K562 (cell line): ENCODE measurements around the gene AGR3. TPM values are rescaled to one million over a fixed set of nuclear protein-coding genes. Genes with fewer than 3 reads are reported as not detected.

Experiments used
- ATAC-seq: fragments of 200-7000 bp; cut with Tn5 transposase; 3 replicates; pipeline ENCODE4 v1.9.1; 2020; ENCODE audit warnings: moderate library complexity
- BruUV-seq: library from RNA; stranded (reverse); fragments of 400-500 nt; replicated peaks from 2 replicates; lab custom pipeline; 2021; lab: Mats Ljungman, UMichigan
- CTCF ChIA-PET: fragments of 300-600 bp; formaldehyde crosslinking; extraction: SDS; loops from one replicate; lab custom pipeline; 2021; ENCODE audit warnings: low intra/inter-chr PET ratio; lab: Yijun Ruan, JAX
- POLR2A ChIA-PET: fragments of 300-600, 350-650 bp; sonication (Branson Sonifier 250); formaldehyde crosslinking; extraction: SDS; loops from one replicate; lab custom pipeline; 2021; ENCODE audit warnings: antibody characterized with exemption, inconsistent platforms; lab: Yijun Ruan, JAX
- DNase-seq, 4 experiments: peaks; one replicate each; pipeline versions ENCODE4 v3.0.0 to v3.0.0-alpha.2; 2011 to 2018; ENCODE audit warnings: low spot score in 3 of 4, mixed read lengths in 3 of 4; ENCODE audit errors: extremely low read depth in 1 of 4
- FAIRE-seq: peaks from 2 replicates; lab custom pipeline; 2011; peaks lifted over from hg19 to GRCh38; lab: Jason Lieb, UNC
- H2AFZ ChIP-seq: 2 replicates; pipeline ENCODE4 v1.6.0; 2011; ENCODE audit warnings: low read depth, low read length, control low read depth, inconsistent platforms
- H3K27ac ChIP-seq: fragments of 200-600 bp; 3 replicates; pipeline ENCODE4 v1.8.0; 2011; ENCODE audit warnings: low read depth, mild to moderate bottlenecking, control low read depth, inconsistent platforms, low read length, moderate library complexity, mixed read lengths; ENCODE audit errors: extremely low read depth
- H3K27me3 ChIP-seq, 2 experiments: fragments of 300-600 bp in 1 of 2; 2 replicates in 1 of 2; 3 replicates in 1 of 2; pipeline versions ENCODE4 v1.6.0 to v1.8.0; 2011; ENCODE audit warnings: inconsistent platforms in 2 of 2, low read length in 2 of 2, mild to moderate bottlenecking in 1 of 2, mixed read lengths in 1 of 2, moderate library complexity in 1 of 2; ENCODE audit not compliant: control insufficient read depth in 2 of 2, insufficient read depth in 2 of 2
- H3K36me3 ChIP-seq: fragments of 300-600 bp; 3 replicates; pipeline ENCODE4 v1.8.0; 2011; ENCODE audit warnings: mild to moderate bottlenecking, low read length, inconsistent platforms; ENCODE audit not compliant: control insufficient read depth, insufficient read depth
- H3K4me1 ChIP-seq, 2 experiments: fragments of 200-600 bp in 1 of 2; replicated peaks in 1 of 2; 2 replicates in 1 of 2; 3 replicates in 1 of 2; pipeline versions ENCODE4 v1.5.1 to v1.8.0; 2011; ENCODE audit warnings: inconsistent platforms in 2 of 2, low read length in 2 of 2, mild to moderate bottlenecking in 1 of 2, mixed read lengths in 1 of 2, moderate library complexity in 1 of 2; ENCODE audit not compliant: control insufficient read depth in 2 of 2, insufficient read depth in 2 of 2
- H3K4me2 ChIP-seq: 2 replicates; pipeline ENCODE4 v1.6.1; 2011; ENCODE audit warnings: low read length, control low read depth, inconsistent platforms, mixed read lengths; ENCODE audit not compliant: insufficient read depth
- H3K4me3 ChIP-seq: fragments of 200-600 bp; sonication (generic), shearing (Covaris generic); 2 replicates; pipeline ENCODE4 v1.5.1; 2016; ENCODE audit warnings: control low read depth, inconsistent platforms
- H3K79me2 ChIP-seq: fragments of 200-600 bp; 3 replicates; pipeline ENCODE4 v1.8.0; 2011; ENCODE audit warnings: low read length, inconsistent platforms; ENCODE audit not compliant: control insufficient read depth, insufficient read depth
- H3K9ac ChIP-seq, 2 experiments: 2 replicates each; pipeline versions ENCODE4 v1.6.0 to v1.6.1; 2011; ENCODE audit warnings: low read depth in 2 of 2, low read length in 2 of 2, control low read depth in 1 of 2, inconsistent platforms in 1 of 2, mild to moderate bottlenecking in 1 of 2, mixed read lengths in 1 of 2; ENCODE audit not compliant: insufficient read depth in 1 of 2
- H3K9me1 ChIP-seq: one replicate; pipeline ENCODE4 v1.6.0; 2011; ENCODE audit warnings: inconsistent platforms, mild to moderate bottlenecking, low read length, moderate library complexity; ENCODE audit not compliant: control insufficient read depth, insufficient read depth
- H3K9me3 ChIP-seq: replicated peaks from 2 replicates; pipeline ENCODE4 v1.5.1; 2011; ENCODE audit warnings: low read depth, low read length, inconsistent platforms; ENCODE audit not compliant: control insufficient read depth, insufficient read depth
- H4K20me1 ChIP-seq: replicated peaks from 2 replicates; pipeline ENCODE4 v1.6.1; 2011; ENCODE audit warnings: low read length, inconsistent platforms, mixed read lengths; ENCODE audit not compliant: control insufficient read depth, insufficient read depth
- KAT7 ChIP-seq: sonication (generic); formaldehyde crosslinking; IDR thresholded peaks from 2 replicates; pipeline ENCODE4 v1.8.0; 2022; ENCODE audit warnings: missing genetic modification reagents, mild to moderate bottlenecking, borderline replicate concordance
- WGBS: fragments of 100-300 bp; shearing (Covaris generic); methylation state at CpG from one replicate; pipeline ENCODE4 v1.1.6; 2016; ENCODE audit warnings: low coverage, mixed read lengths; ENCODE audit not compliant: insufficient coverage; ENCODE audit errors: missing lambda C conversion rate; 5-methylcytosine and 5-hydroxymethylcytosine counted together
- in situ Hi-C: fragments of 300-500 bp; cut with MboI; formaldehyde crosslinking; loops from 4 replicates; pipeline ENCODE4 v1.15.0; 2018; ENCODE audit warnings: inconsistent platforms, mixed read lengths
- intact Hi-C: fragments of 100-400 bp; cut with micrococcal nuclease; formaldehyde crosslinking; loops from 2 replicates; pipeline ENCODE4 v1.14.2; 2022
- polyA plus RNA-seq, 8 experiments: library from polyadenylated mRNA; depleted of rRNA in 4 of 8; stranded (reverse) in 5 of 8; unstranded in 3 of 8; fragments of >200 nt; fragmentation: Nextera tagmentation in 2 of 8; fragmentation: Illumina TruSeq in 1 of 8; extraction: Ambion mirVana in 2 of 8; extraction: Trizol in 1 of 8; gene quantifications; 2 replicates each; pipeline versions ENCODE4 v1.2.1 to v1.2.3, GENCODE V29; 2011 to 2014; ENCODE audit warnings: inconsistent platforms in 1 of 8, missing spikeins in 1 of 8
- total RNA-seq, 7 experiments: library from RNA; depleted of rRNA in 6 of 7; stranded (reverse); fragments of >200 nt in 6 of 7; fragmentation: Illumina TruSeq in 2 of 7; extraction: Trizol in 2 of 7; gene quantifications; 2 replicates each; pipeline versions ENCODE4 v1.2.1 to v1.2.3, GENCODE V29; 2011 to 2021; ENCODE audit warnings: low replicate concordance in 1 of 7
- TF ChIP-seq, protein P1 (sequence below): fragments of 250-450 bp; sonication (Bioruptor Pico); IDR thresholded peaks from 2 replicates; pipeline ENCODE4 v1.5.0; 2020; ENCODE audit warnings: mild to moderate bottlenecking, borderline replicate concordance
- TF ChIP-seq, protein P2 (sequence below), 2 experiments: fragments of 250-450 bp in 1 of 2; fragments of 450-650 bp in 1 of 2; sonication (Bioruptor Pico) in 1 of 2; IDR thresholded peaks; 2 replicates each; pipeline versions ENCODE4 v1.6.1 to v1.8.0; 2016 to 2021; ENCODE audit warnings: mild to moderate bottlenecking in 2 of 2, moderate library complexity in 2 of 2, missing compliant biosample characterization in 1 of 2, missing genetic modification characterization in 1 of 2

AGR3 gene
- total and polyA plus RNA-seq, 9 of the 15 experiments (the other 6 are each of a cell fraction or from before 2014, with no cell fraction given): not detected

DNA sequence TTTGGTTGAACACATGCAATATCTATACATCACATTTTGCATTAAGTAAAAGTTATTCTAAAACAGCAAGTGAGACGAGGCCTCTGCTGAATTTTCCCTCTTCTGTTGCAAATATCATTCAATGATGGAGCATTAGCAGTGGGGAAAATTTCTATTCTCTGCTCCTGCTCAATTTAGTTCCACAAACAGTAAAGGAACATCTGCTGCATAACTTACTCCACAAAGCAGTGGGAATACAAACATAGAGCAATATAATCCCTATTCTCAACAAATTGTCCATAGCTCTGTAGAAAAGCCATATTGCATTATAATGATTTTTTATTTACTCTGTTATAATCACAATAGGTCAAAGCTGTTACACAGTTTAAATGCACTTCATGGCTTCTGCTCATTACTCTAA lies 5.9 kb downstream of the AGR3 start:
- FAIRE-seq (no peak), DNase-seq (no peak), ATAC-seq (no peak)
- no TSS peak for BruUV-seq
- no peaks in the 10 kb centered on the region for H3K79me2 ChIP-seq
- in situ Hi-C loops: no loop called here
- H3K36me3 ChIP-seq: no peaks in the 10 kb centered on the region
- POLR2A ChIA-PET: no interaction called here
- TF ChIP-seq, protein P1, sequence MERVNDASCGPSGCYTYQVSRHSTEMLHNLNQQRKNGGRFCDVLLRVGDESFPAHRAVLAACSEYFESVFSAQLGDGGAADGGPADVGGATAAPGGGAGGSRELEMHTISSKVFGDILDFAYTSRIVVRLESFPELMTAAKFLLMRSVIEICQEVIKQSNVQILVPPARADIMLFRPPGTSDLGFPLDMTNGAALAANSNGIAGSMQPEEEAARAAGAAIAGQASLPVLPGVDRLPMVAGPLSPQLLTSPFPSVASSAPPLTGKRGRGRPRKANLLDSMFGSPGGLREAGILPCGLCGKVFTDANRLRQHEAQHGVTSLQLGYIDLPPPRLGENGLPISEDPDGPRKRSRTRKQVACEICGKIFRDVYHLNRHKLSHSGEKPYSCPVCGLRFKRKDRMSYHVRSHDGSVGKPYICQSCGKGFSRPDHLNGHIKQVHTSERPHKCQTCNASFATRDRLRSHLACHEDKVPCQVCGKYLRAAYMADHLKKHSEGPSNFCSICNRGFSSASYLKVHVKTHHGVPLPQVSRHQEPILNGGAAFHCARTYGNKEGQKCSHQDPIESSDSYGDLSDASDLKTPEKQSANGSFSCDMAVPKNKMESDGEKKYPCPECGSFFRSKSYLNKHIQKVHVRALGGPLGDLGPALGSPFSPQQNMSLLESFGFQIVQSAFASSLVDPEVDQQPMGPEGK (CRISPR knock-in tag): no peak
- no peak for TF ChIP-seq KAT7 (CRISPR knock-in tag)
- TF ChIP-seq, protein P2, sequence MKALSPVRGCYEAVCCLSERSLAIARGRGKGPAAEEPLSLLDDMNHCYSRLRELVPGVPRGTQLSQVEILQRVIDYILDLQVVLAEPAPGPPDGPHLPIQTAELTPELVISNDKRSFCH (CRISPR knock-in tag; IDR thresholded peaks at IDR 0.05): no peak
- TF ChIP-seq, protein P2 (tag; IDR thresholded peaks at IDR 0.05): no peak
- CTCF ChIA-PET: no interaction called here
- H3K9me3 ChIP-seq: no peaks in the 10 kb centered on the region
- intact Hi-C loops: no loop called here
- H3K4me2 ChIP-seq: no peak overlapping the region
- H2AFZ ChIP-seq: no peak overlapping the region
- 0% methylated on average over 1 of the region's 1 CpG for WGBS
- no peaks in the 10 kb centered on the region for H3K9me1 ChIP-seq
- H3K4me3 ChIP-seq: no peak overlapping the region
- no peaks in the 10 kb centered on the region for H3K27me3 ChIP-seq
- no peaks in the 10 kb centered on the region for H4K20me1 ChIP-seq
- no peak overlapping the region for H3K27ac ChIP-seq
- H3K4me1 ChIP-seq: no peaks in the 10 kb centered on the region
- H3K9ac ChIP-seq: no peak overlapping the region
